GM10266 (cell line): Measurements from ENCODE around the gene PHACTR2.
A peak's percentile ranks its signal among the peaks of the same experiment; 100 is the strongest.
"Not testable (repeated sequence)": the region's sequence is repeated elsewhere in the genome, so short reads cannot be mapped to it uniquely, and the experiment has no call there.

Experiments used
- DNase-seq: peaks from one replicate; pipeline ENCODE4 v3.0.0; 2012; ENCODE audit errors: extremely low spot score
- TF ChIP-seq, protein P1 (sequence below): IDR thresholded peaks from 2 replicates; pipeline ENCODE4 v1.5.1; 2012; ENCODE audit warnings: mild to moderate bottlenecking, low read depth; ENCODE audit not compliant: control insufficient read depth, insufficient read depth; ENCODE audit errors: missing control alignments

The PHACTR2 gene

GRCh38 chr6:143842461-143842901 is 164.7 kb downstream of the PHACTR2 start:
- TF ChIP-seq, protein P1, sequence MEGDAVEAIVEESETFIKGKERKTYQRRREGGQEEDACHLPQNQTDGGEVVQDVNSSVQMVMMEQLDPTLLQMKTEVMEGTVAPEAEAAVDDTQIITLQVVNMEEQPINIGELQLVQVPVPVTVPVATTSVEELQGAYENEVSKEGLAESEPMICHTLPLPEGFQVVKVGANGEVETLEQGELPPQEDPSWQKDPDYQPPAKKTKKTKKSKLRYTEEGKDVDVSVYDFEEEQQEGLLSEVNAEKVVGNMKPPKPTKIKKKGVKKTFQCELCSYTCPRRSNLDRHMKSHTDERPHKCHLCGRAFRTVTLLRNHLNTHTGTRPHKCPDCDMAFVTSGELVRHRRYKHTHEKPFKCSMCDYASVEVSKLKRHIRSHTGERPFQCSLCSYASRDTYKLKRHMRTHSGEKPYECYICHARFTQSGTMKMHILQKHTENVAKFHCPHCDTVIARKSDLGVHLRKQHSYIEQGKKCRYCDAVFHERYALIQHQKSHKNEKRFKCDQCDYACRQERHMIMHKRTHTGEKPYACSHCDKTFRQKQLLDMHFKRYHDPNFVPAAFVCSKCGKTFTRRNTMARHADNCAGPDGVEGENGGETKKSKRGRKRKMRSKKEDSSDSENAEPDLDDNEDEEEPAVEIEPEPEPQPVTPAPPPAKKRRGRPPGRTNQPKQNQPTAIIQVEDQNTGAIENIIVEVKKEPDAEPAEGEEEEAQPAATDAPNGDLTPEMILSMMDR, result no peak
- peak; percentile 53 for DNase-seq

GRCh38 chr6:143842902-143843676 is 165.3 kb downstream of the PHACTR2 start, which contains the start of gene LTV1:
Gene LTV1, plus strand, starts transcription at chr6:143843338. Its CDS starts 140 bp downstream, at chr6:143843478.
- TF ChIP-seq, protein P1, result no peak
- peak; percentile 94 for DNase-seq

GRCh38 chr6:143843677-143843999 is 165.9 kb downstream of the PHACTR2 start:
- TF ChIP-seq, protein P1, result no peak
- no peak for DNase-seq

DNA sequence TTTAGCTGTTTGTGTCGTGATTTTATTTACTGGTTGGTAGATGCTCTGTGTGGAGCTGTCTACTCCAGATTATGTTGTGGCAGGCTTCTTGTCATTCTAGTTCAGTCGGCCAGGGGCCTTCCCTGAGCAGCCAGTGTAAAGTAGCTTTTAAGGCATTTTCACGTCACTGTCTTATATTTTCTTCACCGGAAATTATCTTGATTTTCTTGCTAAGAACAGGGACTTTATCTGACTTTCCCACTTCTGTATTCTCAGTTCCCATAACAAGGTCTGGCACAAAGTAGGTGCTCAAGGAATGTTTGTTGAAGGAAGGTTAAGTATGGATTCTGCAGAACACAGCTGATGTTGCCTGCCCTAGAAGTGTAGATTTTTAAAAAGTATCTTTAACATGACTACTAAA is 166.2 kb downstream of the PHACTR2 start:
- TF ChIP-seq, protein P1, result no peak

DNA sequence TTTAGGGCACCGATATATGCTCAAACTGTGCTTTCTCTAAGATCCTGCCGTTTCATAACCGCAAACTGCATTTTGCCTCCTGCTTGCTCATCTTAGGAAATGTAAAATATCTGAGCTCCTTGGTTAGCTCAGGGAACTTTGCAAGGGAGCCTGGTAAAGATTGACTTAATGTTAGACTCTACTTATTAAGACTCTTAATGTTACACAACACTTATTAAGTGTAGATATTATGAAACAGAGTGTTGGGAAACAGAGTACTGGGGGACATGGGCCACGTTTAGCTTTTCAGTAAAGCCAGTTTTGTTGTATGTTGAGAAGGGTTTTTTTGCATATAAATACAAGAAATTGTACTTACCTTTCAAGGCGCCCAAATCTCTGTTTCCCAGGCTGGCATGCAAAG is 167.3 kb downstream of the PHACTR2 start:
- TF ChIP-seq, protein P1, result no peak
- DNase-seq, result no peak

More for the DNA sequence above, 166.2 kb downstream of the PHACTR2 start:
- DNase-seq, result no peak

GRCh38 chr6:143851706-143852105 is 173.9 kb downstream of the PHACTR2 start:
- DNase-seq, result not testable (repeated sequence)

DNA sequence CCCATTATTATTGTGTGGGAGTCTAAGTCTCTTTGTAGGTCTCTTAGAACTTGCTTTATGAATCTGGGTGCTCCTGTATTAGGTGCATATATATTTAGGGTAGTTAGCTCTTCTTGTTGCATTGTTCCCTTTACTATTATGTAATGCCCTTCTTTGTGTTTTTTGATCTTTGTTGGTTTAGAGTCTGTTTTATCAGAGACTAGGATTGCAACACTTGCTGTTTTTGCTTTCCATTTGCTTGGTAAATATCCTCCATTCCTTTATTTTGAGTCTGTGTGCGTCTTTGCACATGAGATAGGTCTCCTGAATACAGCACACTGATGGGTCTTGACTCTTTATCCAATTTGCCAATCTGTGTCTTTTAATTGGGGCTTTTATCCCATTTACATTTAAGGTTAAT is 177.3 kb downstream of the PHACTR2 start:
- DNase-seq, result not testable (repeated sequence)

DNA sequence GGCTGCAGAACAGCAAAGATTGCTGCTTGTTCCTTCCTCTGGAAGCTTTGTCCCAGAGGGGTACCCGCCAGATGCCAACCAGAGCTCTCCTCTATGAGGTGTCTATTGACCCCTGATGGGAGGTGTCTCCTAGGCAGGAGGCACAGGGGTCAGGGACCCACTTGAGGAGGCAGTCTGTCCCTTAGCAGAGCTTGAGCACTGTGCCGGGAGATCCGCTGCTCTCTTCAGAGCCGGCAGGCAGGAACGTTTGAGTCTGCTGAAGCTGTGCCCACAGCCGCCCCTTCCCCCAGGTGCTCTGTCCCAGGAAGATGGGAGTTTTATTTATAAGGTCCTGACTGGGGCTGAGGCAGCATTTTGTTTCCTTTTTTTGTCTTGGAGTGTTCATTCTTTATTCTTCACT is 179.0 kb downstream of the PHACTR2 start:
- DNase-seq, result not testable (repeated sequence)

DNA sequence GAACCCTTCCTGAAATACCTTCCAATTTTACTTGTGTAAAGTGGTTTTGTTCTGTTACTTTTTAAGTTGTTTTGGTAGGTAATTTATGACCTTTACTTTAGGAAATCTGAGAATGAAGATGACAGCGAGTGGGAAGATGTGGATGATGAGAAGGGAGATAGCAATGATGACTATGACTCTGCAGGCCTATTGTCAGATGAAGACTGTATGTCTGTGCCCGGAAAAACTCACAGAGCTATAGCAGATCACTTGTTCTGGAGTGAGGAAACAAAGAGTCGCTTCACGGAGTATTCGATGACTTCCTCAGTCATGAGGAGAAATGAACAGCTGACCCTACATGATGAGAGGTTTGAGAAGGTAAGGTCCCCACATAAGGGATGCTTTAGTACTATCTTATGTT is 179.9 kb downstream of the PHACTR2 start:
- TF ChIP-seq, protein P1, result no peak
- no peak for DNase-seq
